ENCODE measurements around the gene CCNI2.

GRCh38 chr5:132758451-132758850 lies 11.2 kb downstream of the CCNI2 start:
- TF ChIP-seq CTCF (IDR thresholded peaks at IDR 0.05): no peak
- TF ChIP-seq POLR2A (IDR thresholded peaks at IDR 0.05): no peak
